PC-3 (cell line): Measurements from ENCODE around the gene B4GALT1. TPM values are rescaled to one million over a fixed set of nuclear protein-coding genes. Genes with fewer than 3 reads are reported as not detected.

ENCODE experiments used
- ATAC-seq: fragments of 200-7000 bp; cut with Tn5 transposase; 2 replicates; pipeline ENCODE4 v1.9.1; 2020; ENCODE audit warnings: mild to moderate bottlenecking, moderate library complexity
- BruUV-seq: library from RNA; stranded (reverse); fragments of 400-500 nt; replicated peaks from 2 replicates; lab custom pipeline; 2021; lab: Mats Ljungman, UMichigan
- CTCF ChIA-PET: fragments of 300-600 bp; sonication (Branson Sonifier 250); formaldehyde crosslinking; loops from one replicate; lab custom pipeline; 2022; ENCODE audit warnings: antibody characterized with exemption; lab: Charles Lee
- POLR2A ChIA-PET: fragments of 300-600 bp; sonication (Branson Sonifier 250); formaldehyde crosslinking; loops from one replicate; lab custom pipeline; 2022; ENCODE audit warnings: antibody characterized with exemption; ENCODE audit not compliant: unreplicated experiment; lab: Charles Lee
- DNase-seq: peaks from one replicate; pipeline ENCODE4 v3.0.0-alpha.2; 2015
- H2AFZ ChIP-seq: fragments of 300-600 bp; sonication (generic); 2 replicates; pipeline ENCODE4 v1.6.0; 2016; ENCODE audit warnings: antibody characterized with exemption, low read length
- H3F3A ChIP-seq: fragments of 300-600 bp; sonication (generic); one replicate; pipeline ENCODE4 v1.6.0; 2017; ENCODE audit warnings: antibody characterized with exemption, low read length, control low read depth, mild to moderate bottlenecking; ENCODE audit not compliant: unreplicated experiment
- H3K27ac ChIP-seq: fragments of 300-600 bp; sonication (generic); 2 replicates; pipeline ENCODE4 v1.5.1; 2016; ENCODE audit warnings: mild to moderate bottlenecking, low read length
- H3K27me3 ChIP-seq: fragments of 300-600 bp; sonication (generic); 2 replicates; pipeline ENCODE4 v1.6.1; 2016; ENCODE audit warnings: low read length, mixed read lengths
- H3K36me3 ChIP-seq: fragments of 300-600 bp; sonication (generic); 2 replicates; pipeline ENCODE4 v1.6.1; 2016; ENCODE audit warnings: low read depth, mixed run types, low read length, mixed read lengths
- H3K4me1 ChIP-seq: fragments of 300-600 bp; sonication (generic); 2 replicates; pipeline ENCODE4 v1.5.1; 2016; ENCODE audit warnings: low read length; ENCODE audit not compliant: insufficient read depth
- H3K4me2 ChIP-seq: fragments of 300-600 bp; sonication (generic); 2 replicates; pipeline ENCODE4 v1.6.0; 2016; ENCODE audit warnings: low read length
- H3K4me3 ChIP-seq: fragments of 300-600 bp; sonication (generic); 2 replicates; pipeline ENCODE4 v1.5.1; 2016; ENCODE audit warnings: mild to moderate bottlenecking, low read length, mixed read lengths
- H3K79me2 ChIP-seq: fragments of 300-600 bp; sonication (generic); 2 replicates; pipeline ENCODE4 v1.6.1; 2017; ENCODE audit warnings: low read length, mixed read lengths
- H3K9ac ChIP-seq: fragments of 300-600 bp; sonication (generic); 2 replicates; pipeline ENCODE4 v1.6.0; 2016; ENCODE audit warnings: mild to moderate bottlenecking, low read length
- H3K9me2 ChIP-seq: fragments of 300-600 bp; sonication (generic); replicated peaks from 2 replicates; pipeline ENCODE4 v1.6.1; 2016; ENCODE audit warnings: mixed run types, low read length, mixed read lengths
- H3K9me3 ChIP-seq: fragments of 300-600 bp; sonication (generic); 2 replicates; pipeline ENCODE4 v1.6.1; 2016; ENCODE audit warnings: low read length, mixed read lengths
- H4K20me1 ChIP-seq: fragments of 300-600 bp; sonication (generic); 2 replicates; pipeline ENCODE4 v1.6.1; 2016; ENCODE audit warnings: low read length, mixed read lengths
- EZH2 ChIP-seq: fragments of 300-600 bp; sonication (generic); IDR thresholded peaks from one replicate; pipeline ENCODE4 v1.6.1; 2017; ENCODE audit warnings: antibody characterized with exemption, mild to moderate bottlenecking, low read length; ENCODE audit not compliant: unreplicated experiment
- EZH2phosphoT487 ChIP-seq: fragments of 300-600 bp; sonication (generic); IDR thresholded peaks from 2 replicates; pipeline ENCODE4 v1.6.1; 2018; ENCODE audit warnings: mild to moderate bottlenecking, antibody characterized with exemption, low read length, borderline replicate concordance
- intact Hi-C: fragments of 100-400 bp; cut with micrococcal nuclease; formaldehyde crosslinking; loops from 2 replicates; pipeline ENCODE4 v1.9.0; 2023
- total RNA-seq: library from RNA; depleted of rRNA; stranded (reverse); fragments of >200 nt; gene quantifications from 2 replicates; pipeline ENCODE4 v1.2.3, GENCODE V29; 2014
- TF ChIP-seq, protein P1 (sequence below): fragments of 300-600 bp; sonication (generic); conservative IDR thresholded peaks from 2 replicates; pipeline ENCODE4 v1.5.1; 2017; ENCODE audit warnings: antibody characterized with exemption, low read depth, mild to moderate bottlenecking, low read length

Gene B4GALT1
- total RNA-seq, 1 experiment from 2014 or later = 14.8 TPM

DNA sequence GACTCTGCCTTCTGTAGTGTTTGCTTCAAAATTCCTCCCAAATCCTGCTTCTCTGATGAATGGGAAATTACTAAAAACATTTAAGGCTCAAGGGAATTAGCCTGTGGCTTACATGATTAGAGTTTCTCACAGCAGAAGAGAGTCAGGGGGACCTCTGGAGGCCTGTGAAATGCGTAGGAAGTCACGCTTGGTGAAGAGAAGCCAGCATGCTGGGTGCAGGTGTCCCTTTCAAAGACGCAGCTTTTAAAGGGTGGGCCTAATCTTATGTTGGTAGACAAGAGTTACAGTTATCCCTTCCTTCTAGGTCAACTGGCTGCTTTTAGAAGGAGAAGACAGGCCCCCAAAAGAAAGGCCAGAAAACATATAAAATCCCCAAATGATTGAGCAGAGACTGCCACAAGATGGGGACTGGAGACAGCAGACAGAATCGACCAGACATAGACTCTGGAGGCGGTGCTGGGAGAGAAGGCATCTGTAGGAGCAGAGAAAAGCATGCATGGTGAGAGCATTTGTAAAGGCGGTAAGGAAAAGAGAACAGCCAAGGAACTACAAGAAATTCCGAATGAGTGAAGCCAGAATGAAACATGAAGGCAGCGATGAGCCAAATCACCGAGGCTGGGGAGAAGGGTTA, 42.3 kb downstream of the B4GALT1 start:
- no peaks in the 10 kb centered on the region for H3F3A ChIP-seq
- H3K9me3 ChIP-seq = no peaks in the 10 kb centered on the region
- no peak overlapping the region for H3K4me3 ChIP-seq
- peaks cover 8% of the 10 kb centered on the region; the same call in 1 of the 2 replicates for H3K36me3 ChIP-seq
- H3K27ac ChIP-seq = no peak overlapping the region
- intact Hi-C loops = no loop called here
- no peak for ATAC-seq
- POLR2A ChIA-PET = no interaction called here
- CTCF ChIA-PET = no interaction called here
- no TSS peak for BruUV-seq
- H3K79me2 ChIP-seq = no peaks in the 10 kb centered on the region
- no peaks in the 10 kb centered on the region for H3K9me2 ChIP-seq
- TF ChIP-seq EZH2 (no peak), EZH2phosphoT487 (no peak)
- TF ChIP-seq, protein P1, sequence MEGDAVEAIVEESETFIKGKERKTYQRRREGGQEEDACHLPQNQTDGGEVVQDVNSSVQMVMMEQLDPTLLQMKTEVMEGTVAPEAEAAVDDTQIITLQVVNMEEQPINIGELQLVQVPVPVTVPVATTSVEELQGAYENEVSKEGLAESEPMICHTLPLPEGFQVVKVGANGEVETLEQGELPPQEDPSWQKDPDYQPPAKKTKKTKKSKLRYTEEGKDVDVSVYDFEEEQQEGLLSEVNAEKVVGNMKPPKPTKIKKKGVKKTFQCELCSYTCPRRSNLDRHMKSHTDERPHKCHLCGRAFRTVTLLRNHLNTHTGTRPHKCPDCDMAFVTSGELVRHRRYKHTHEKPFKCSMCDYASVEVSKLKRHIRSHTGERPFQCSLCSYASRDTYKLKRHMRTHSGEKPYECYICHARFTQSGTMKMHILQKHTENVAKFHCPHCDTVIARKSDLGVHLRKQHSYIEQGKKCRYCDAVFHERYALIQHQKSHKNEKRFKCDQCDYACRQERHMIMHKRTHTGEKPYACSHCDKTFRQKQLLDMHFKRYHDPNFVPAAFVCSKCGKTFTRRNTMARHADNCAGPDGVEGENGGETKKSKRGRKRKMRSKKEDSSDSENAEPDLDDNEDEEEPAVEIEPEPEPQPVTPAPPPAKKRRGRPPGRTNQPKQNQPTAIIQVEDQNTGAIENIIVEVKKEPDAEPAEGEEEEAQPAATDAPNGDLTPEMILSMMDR = no peak
- H3K9ac ChIP-seq = no peak overlapping the region
- DNase-seq = no peak
- peaks cover 9% of the 10 kb centered on the region for H3K4me1 ChIP-seq
- H3K4me2 ChIP-seq = no peak overlapping the region
- H4K20me1 ChIP-seq = no peaks in the 10 kb centered on the region
- no peak overlapping the region for H2AFZ ChIP-seq
- no peaks in the 10 kb centered on the region for H3K27me3 ChIP-seq

DNA sequence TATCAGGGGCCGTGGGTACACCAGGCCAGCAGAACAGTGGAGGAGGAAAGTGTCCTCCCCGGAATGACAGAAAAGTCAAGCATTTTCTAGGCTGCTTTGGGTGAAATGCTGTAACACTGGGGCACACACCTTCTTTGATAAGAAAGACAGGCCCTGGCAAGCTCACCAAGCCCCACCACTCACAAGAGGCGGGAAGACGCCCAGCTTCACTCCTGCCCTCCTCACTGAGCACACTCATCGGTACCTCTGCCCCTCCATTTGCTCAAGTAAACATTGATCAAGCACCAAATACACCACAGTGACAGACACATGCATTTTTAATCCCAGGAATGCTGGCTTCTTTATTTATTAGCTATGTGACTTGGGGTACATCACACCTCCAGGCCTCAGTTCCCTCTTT, 43.1 kb downstream of the B4GALT1 start:
- Histone ChIP-seq H3K9me2 (no peaks in the 10 kb centered on the region), H2AFZ (no peak overlapping the region), H3F3A (no peaks in the 10 kb centered on the region), H3K4me2 (no peak overlapping the region), H4K20me1 (no peaks in the 10 kb centered on the region), H3K27me3 (no peaks in the 10 kb centered on the region), H3K79me2 (no peaks in the 10 kb centered on the region), H3K4me1 (0 out of 2 replicates have a peak, but pooled peaks cover under 1% of the 10 kb centered on the region), H3K9me3 (no peaks in the 10 kb centered on the region), H3K4me3 (no peak overlapping the region), H3K9ac (no peak overlapping the region), H3K36me3 (peaks cover 8% of the 10 kb centered on the region; the same call in 1 of the 2 replicates), H3K27ac (no peak overlapping the region)
- intact Hi-C loops = no loop called here
- no TSS peak for BruUV-seq
- no peak for ATAC-seq
- no peak for TF ChIP-seq EZH2phosphoT487
- no peak for TF ChIP-seq EZH2
- TF ChIP-seq, protein P1 = no peak
- no peak for DNase-seq
- CTCF ChIA-PET = no interaction called here
- POLR2A ChIA-PET = no interaction called here

DNA sequence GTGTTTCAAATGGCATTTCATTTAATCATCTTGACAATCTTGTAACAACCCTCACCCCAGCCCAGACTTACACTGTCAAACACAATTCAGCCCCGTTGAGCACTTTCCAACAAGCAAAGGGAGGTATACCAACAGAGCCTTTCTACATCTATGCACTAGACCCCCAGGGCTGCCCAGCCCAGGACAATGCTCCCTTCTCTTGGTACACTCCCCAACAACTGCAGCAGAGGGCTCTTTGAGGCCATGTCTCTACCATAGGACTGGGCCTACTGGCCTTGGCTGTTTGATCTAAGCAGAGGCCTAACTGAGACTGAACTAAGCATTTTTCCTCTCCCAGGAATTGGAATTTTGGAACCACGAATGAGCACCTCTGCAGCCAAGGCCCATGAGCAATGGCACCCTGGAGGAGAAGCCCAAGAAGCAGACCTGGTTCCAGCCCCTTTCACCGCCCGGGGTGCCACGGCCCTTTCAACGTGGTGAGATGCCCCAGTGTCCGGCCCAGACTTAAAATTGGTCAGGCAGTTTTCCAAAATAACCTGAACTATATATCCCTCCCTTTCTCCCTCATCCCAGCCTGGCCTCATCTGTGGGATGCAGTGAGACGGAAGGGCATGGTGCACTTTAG, 43.6 kb downstream of the B4GALT1 start:
- Histone ChIP-seq H3K9ac (no peak overlapping the region), H3K4me3 (no peak overlapping the region), H3F3A (no peaks in the 10 kb centered on the region), H3K27ac (no peak overlapping the region), H3K36me3 (peaks cover 8% of the 10 kb centered on the region; the same call in 1 of the 2 replicates), H3K79me2 (no peaks in the 10 kb centered on the region), H3K9me2 (no peaks in the 10 kb centered on the region), H2AFZ (no peak overlapping the region), H3K4me1 (no peaks in the 10 kb centered on the region), H3K27me3 (no peaks in the 10 kb centered on the region), H3K9me3 (no peaks in the 10 kb centered on the region), H4K20me1 (no peaks in the 10 kb centered on the region), H3K4me2 (no peak overlapping the region)
- DNase-seq (no peak), ATAC-seq (no peak)
- intact Hi-C loops = no loop called here
- no peak for TF ChIP-seq EZH2
- TF ChIP-seq, protein P1 = no peak
- TF ChIP-seq EZH2phosphoT487 = no peak
- CTCF ChIA-PET = no interaction called here
- BruUV-seq = no TSS peak
- POLR2A ChIA-PET = no interaction called here
